Hepatocyte (in vitro differentiated cells): ENCODE data around the gene CCL3.

Experiments
- EZH2 ChIP-seq: fragments of 200-600 bp; sonication (generic); IDR thresholded peaks from 2 replicates; pipeline ENCODE4 v1.6.1; 2016; ENCODE audit warnings: antibody characterized with exemption, mild to moderate bottlenecking, borderline replicate concordance
- EZH2phosphoT487 ChIP-seq: fragments of 200-600 bp; sonication (generic); IDR thresholded peaks from one replicate; pipeline ENCODE4 v1.6.1; 2018; ENCODE audit warnings: antibody characterized with exemption, mild to moderate bottlenecking, low read depth, moderate library complexity; ENCODE audit not compliant: unreplicated experiment, severe bottlenecking
- TF ChIP-seq, protein P1 (sequence below): fragments of 200-600 bp; sonication (generic); IDR thresholded peaks from 2 replicates; pipeline ENCODE4 v1.5.1; 2016; ENCODE audit warnings: antibody characterized with exemption, mild to moderate bottlenecking; ENCODE audit not compliant: poor library complexity

- TF ChIP-seq, protein P1, sequence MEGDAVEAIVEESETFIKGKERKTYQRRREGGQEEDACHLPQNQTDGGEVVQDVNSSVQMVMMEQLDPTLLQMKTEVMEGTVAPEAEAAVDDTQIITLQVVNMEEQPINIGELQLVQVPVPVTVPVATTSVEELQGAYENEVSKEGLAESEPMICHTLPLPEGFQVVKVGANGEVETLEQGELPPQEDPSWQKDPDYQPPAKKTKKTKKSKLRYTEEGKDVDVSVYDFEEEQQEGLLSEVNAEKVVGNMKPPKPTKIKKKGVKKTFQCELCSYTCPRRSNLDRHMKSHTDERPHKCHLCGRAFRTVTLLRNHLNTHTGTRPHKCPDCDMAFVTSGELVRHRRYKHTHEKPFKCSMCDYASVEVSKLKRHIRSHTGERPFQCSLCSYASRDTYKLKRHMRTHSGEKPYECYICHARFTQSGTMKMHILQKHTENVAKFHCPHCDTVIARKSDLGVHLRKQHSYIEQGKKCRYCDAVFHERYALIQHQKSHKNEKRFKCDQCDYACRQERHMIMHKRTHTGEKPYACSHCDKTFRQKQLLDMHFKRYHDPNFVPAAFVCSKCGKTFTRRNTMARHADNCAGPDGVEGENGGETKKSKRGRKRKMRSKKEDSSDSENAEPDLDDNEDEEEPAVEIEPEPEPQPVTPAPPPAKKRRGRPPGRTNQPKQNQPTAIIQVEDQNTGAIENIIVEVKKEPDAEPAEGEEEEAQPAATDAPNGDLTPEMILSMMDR, result no peak
- no peak for TF ChIP-seq EZH2phosphoT487
- no peak for TF ChIP-seq EZH2
These were observed 541 bp downstream of the CCL3 start for GRCh38 chr17:36089339-36089865.
